ENCODE results near the gene PLTP. TPM values are rescaled to one million over a fixed set of nuclear protein-coding genes. Genes with fewer than 3 reads are reported as not detected.
A peak's percentile ranks its signal among the peaks of the same experiment; 100 is the strongest.

Gene PLTP
- total RNA-seq, 1 donor from 2014 or later: 48.5 TPM

GRCh38 chr20:45886590-45887345, 25.2 kb downstream of the PLTP start:
- Mint-ChIP-seq H3K4me3 (ENCODE audit: unreplicated experiment) (no peak overlapping the region), H3K27me3 (ENCODE audit: low read depth) (no peaks in the 10 kb centered on the region), H3K9me3 (ENCODE audit: low read depth) (no peaks in the 10 kb centered on the region), H3K36me3 (ENCODE audit: low read depth) (peaks cover 6% of the 10 kb centered on the region), H3K4me1 (ENCODE audit: low read depth) (peaks cover 24% of the 10 kb centered on the region), H3K27ac (ENCODE audit: unreplicated experiment) (no peak overlapping the region)
- no peak for TF ChIP-seq CTCF (IDR thresholded peaks at IDR 0.05)
- no peak for DNase-seq (ENCODE audit: low spot score)

GRCh38 chr20:45883100-45883469, 28.9 kb downstream of the PLTP start:
- no peak for DNase-seq (ENCODE audit: low spot score)
- Mint-ChIP-seq H3K4me1 (ENCODE audit: low read depth) (peaks cover 26% of the 10 kb centered on the region), H3K9me3 (ENCODE audit: low read depth) (no peaks in the 10 kb centered on the region), H3K36me3 (ENCODE audit: low read depth) (peaks cover 6% of the 10 kb centered on the region), H3K27me3 (ENCODE audit: low read depth) (no peaks in the 10 kb centered on the region), H3K27ac (ENCODE audit: unreplicated experiment) (no peak overlapping the region), H3K4me3 (ENCODE audit: unreplicated experiment) (no peak overlapping the region)
- TF ChIP-seq CTCF (IDR thresholded peaks at IDR 0.05): no peak

DNA sequence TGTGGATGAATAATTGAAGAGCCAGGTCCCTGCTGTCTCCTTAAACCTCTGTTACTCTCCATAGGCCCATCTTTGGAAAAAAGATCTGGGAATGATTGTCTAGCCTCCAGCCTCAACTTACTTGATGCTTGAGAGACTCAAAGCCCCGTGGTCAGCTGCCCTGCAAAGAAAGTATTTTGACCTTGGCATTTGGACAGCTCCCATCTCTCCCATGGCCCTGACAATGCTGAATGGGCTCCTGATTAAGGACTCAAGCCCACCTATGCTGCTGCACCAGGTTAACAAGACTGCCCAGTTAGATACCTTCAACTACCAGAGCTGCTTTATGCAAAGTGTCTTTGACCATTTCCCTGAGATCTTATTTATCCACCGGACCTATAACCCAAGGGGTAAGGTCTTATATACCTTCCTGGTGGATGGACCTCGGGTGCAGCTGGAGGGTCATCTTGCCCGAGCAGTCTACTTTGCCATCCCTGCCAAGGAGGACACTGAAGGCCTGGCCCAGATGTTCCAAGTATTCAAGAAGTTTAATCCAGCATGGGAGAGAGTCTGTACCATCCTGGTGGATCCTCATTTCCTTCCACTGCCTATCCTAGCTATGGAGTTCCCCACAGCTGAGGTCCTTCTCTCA, 29.4 kb downstream of the PLTP start:
- Mint-ChIP-seq H3K36me3 (ENCODE audit: low read depth) (peaks cover 6% of the 10 kb centered on the region), H3K27me3 (ENCODE audit: low read depth) (no peaks in the 10 kb centered on the region), H3K9me3 (ENCODE audit: low read depth) (no peaks in the 10 kb centered on the region), H3K4me3 (ENCODE audit: unreplicated experiment) (peak overlapping the region; percentile 50), H3K27ac (ENCODE audit: unreplicated experiment) (peak overlapping the region; percentile 19), H3K4me1 (ENCODE audit: low read depth) (peaks cover 26% of the 10 kb centered on the region)
- no peak for DNase-seq (ENCODE audit: low spot score)
- TF ChIP-seq CTCF (IDR thresholded peaks at IDR 0.05): no peak

DNA sequence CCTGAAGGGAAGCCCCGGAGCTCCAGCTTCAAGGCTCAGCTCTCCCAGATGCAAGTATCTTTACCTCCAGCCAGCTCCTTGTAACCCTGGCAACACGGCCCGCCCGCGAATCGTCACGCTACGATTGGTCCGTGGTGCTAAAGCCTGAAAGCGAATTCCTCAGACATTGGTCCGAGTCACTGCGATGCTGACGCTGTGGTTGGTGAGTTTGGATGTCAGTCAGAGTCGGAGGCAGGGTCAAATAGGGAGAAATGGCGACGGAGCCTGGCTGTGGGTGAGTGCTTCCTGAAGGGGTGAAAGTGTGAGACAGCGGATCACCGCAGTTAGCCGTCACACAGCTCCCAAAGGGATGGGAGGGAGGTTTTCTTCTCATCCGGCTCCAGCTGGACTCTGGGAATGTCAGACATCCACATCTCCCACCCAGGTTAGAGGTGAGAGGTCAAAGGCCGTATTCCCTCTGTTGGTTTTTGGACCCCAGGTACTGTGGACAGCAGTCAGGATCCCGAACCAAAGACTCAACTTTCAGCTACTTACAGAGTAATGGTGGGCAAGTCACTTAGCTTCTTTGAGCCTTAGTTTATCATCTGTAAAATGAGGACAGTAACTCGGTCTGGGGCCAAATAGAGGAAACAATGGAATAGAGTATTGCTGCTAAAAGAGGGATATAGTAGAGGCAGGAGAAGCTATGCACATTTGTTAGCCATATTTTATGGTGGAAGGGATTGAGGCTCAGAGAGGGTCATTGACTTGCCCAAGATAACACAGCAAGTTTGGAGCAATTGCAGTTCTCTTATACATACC, 30.8 kb downstream of the PLTP start, which contains the start of gene ZSWIM1:
Gene ZSWIM1 (plus strand): TSS at position 240 of the 801 bp plus-strand sequence. CDS start 1,366 bp downstream, outside the sequence.
- Mint-ChIP-seq H3K4me1 (ENCODE audit: low read depth) (peaks cover 26% of the 10 kb centered on the region), H3K36me3 (ENCODE audit: low read depth) (peaks cover 10% of the 10 kb centered on the region), H3K27me3 (ENCODE audit: low read depth) (no peaks in the 10 kb centered on the region), H3K4me3 (ENCODE audit: unreplicated experiment) (peak within 1 kb of the TSS; percentile 85), H3K9me3 (ENCODE audit: low read depth) (no peaks in the 10 kb centered on the region), H3K27ac (ENCODE audit: unreplicated experiment) (peak within 1 kb of the TSS; percentile 93)
- no peak for TF ChIP-seq CTCF (IDR thresholded peaks at IDR 0.05)
- peak; percentile 99 for DNase-seq (ENCODE audit: low spot score)
